HG02798 (cell line): ENCODE results near the gene NPC1.
"Not testable (repeated sequence)": the region's sequence is repeated elsewhere in the genome, so short reads cannot be mapped to it uniquely, and the experiment has no call there.

Experiments
- ATAC-seq: cut with Tn5 transposase; IDR thresholded peaks from one replicate; pipeline ENCODE4 v1.9.1; 2021; ENCODE audit warnings: mild to moderate bottlenecking; ENCODE audit not compliant: unreplicated experiment, poor library complexity

Gene NPC1

DNA sequence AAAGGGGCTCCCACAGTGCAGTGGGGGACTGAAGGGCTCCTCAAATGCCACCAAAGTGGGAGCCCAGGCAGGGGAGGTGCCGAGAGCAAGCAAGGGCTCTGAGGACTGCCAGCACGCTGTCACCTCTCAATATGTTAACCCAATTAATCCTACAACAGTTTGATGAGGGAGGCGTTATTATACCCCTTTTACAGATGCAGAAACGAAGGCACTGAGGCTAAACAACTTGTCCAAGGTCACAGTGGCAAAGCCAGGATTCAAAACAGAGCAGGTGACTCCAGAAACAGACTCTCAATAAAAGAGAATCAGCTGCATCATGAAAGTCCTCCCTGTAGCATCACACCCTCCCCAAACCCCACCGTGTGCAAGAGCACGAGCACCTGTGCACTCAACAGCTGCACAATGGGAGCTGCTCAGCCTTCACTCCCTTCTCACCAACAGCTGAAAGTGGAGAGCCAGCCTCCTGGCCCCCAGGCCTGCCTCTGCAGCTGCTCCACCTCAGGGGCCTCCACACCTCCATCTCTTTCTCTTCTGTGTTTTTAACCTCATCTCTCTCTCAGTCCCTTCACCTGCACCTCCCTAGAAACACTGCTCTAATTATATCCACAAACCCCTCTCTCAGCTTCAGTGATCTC, 8.1 kb downstream of the NPC1 start:
- no peak for ATAC-seq

DNA sequence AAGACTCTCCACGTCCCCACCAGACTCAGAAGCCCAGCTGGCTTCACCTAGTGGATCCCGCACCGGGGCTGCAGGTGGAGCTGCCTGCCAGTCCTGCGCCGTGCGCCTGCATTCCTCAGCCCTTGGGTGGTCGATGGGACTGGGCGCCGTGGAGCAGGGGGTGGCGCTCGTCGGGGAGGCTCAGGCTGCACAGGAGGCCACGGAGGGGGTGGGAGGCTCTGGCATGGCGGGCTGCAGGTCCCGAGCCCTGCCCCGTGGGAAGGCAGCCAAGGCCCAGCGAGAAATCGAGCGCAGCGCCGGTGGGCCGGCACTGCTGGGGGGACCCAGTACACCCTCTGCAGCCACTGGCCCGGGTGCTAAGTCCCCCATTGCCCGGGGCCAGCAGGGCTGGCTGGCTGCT, 8.8 kb downstream of the NPC1 start:
- not testable (repeated sequence) for ATAC-seq

DNA sequence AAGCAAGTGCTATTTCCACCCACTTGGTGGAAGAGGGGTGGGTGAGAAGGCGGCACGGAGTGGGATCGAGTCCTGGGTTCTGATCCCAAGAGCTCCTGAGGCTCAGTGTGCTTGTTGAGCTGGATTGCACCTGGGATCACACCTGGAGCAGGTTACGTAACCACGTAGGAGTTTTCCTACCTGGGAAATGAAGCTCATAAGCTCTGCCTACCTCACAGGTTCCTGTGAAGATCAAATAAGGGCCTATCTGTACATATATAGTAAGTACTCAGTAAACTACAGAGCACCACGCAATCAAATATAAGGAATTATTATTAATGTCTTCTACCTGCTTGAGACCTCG, 11.0 kb downstream of the NPC1 start:
- no peak for ATAC-seq

DNA sequence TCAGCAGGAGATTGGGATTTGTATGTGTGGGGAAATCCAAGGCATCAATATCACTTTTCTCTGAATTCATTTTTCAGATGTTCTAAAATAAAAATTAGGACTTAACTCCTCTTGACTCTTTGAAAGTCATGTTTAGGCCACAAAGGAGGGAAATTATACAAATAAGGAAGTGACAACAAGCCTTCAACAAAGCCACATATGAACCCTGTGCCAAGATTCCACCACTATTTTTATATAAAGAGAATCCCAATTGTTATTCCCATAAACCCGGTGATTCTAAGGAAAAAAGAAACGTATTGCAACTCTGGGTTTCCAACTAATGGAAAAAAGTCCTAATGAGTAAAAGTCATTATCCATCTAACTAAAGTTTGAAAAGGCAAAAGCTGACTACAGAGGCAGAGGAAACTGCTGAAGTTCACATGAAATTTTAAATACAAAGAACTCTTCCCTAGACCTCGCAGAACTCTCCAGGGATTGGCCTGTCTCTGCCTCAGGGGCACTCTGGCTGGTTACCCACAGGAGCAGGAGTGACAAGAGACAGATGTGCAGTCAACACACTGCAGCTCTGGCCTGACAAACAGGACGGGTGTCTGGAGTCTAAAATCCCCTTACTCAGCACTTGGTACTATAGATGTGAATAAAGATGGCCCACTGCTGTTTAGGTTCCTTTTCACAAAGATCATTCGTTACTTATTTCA, 11.5 kb downstream of the NPC1 start:
- no peak for ATAC-seq

DNA sequence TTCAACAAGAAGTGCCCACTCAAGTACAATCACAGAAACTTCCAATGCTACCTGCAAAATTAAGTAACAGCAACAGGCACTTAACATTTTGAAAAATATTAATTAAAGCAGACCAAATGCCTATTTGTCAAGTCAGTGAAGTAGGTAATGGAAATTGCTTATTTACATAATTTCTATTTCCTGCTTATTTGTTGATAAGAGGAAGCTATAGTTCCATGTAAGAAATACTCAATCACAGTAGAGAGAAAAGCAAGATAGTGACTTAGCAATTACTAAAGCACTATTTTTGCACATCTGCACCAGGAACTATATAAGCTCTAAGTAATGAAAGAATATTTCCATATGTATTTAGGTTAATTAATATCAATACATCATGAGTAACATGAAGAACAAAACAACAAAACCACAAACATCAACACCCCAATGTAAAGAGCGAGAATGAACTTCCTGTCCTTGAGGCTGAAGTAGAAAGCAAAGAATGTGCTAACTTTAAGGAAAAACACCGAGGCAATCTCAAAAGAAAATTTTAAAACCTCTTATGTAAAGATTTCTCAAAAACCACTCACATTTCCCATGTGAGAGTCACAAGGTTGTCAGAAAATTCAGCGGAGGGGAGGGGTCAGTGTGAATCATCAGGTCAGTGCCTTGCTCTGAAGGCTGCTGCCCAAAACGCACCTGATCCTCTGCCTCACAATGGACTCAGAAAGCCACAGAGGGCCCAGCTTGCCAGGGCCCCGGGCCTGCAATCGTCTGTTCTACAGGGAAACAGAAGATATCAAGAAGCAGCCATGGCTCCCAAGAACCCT, 12.5 kb downstream of the NPC1 start:
- no peak for ATAC-seq

DNA sequence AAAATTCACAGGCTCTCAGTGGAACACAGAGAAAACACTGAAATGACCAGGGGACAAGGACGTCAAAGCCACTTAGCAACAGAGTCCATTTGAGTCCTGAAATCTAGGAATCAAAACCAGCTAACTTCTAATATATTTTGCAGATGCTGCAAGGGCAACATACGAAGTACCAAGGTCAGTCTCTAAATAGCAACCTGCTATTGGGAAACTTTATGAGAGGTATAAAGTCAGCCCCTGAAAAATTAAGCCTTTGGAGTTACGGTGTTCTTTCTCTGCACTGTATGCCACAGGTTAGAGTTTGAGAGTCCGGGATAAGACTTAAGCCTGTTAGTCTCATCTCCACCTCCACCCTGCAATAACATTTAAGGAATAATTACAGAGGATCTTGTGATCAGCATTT, 13.3 kb downstream of the NPC1 start:
- no peak for ATAC-seq

DNA sequence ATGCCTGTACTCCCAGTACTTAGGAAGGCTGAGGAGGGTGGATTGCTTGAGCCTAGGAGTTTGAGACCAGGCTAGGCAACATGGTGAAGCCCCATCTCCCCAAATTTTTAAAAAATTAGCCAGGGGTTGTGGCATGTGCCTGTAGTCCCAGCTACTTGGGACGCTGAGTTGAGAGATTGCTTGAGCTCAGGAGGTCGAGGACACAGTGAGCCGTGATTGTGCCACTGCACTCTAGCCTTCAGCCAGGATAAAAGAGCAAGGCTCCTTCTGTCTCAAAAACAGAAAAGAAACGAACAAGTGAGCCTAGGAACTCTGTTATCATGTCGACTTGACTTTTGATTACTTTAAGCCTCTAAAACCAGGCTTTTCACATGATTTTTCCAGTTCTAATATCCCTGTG, 13.7 kb downstream of the NPC1 start:
- no peak for ATAC-seq

DNA sequence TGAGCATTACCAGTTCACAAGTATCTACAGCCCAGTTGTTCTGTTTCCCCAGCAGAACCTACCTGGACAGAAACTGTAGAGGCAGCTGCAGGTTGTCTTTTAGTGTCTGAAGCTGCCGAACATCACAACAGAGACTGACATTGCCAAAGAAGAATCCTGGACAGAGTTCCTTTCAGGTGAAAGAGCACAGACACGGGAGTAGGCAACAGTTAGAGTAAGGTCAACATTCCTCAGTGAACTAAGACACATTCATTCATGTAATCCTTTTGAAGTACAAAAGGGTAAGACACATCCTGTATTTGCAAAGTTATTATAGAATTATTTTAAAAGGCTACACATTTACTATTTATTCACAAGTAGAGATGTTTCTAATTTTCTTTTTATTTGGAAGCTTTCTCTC, 14.3 kb downstream of the NPC1 start:
- ATAC-seq = no peak

DNA sequence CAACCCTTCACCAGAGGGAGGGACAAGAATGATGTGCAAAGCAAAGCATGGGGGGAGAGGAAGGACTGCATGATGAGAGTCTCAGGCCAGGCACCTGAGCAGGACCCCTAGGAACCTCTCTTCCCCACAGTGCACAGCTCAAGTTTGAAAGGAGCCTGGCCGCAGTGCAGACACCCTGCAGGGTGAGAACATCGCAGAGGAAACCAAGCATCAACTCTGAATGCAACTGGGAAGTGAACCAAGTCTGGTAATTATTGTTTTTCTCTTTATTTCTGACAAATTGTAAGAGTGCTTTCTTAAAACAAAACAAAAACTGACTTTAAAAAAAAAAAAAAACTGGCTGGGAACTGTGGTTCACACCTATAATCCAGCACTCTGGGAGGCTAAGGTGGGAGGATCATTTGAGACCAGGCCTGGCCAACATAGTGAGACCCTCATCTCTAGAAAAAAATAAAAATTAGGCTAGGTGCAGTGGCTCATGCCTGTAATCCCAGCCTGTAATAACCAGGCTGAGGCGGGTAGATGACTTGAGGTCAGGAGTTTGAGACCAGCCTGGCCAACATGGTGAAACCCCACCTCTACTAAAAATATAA, 15.3 kb downstream of the NPC1 start:
- no peak for ATAC-seq

DNA sequence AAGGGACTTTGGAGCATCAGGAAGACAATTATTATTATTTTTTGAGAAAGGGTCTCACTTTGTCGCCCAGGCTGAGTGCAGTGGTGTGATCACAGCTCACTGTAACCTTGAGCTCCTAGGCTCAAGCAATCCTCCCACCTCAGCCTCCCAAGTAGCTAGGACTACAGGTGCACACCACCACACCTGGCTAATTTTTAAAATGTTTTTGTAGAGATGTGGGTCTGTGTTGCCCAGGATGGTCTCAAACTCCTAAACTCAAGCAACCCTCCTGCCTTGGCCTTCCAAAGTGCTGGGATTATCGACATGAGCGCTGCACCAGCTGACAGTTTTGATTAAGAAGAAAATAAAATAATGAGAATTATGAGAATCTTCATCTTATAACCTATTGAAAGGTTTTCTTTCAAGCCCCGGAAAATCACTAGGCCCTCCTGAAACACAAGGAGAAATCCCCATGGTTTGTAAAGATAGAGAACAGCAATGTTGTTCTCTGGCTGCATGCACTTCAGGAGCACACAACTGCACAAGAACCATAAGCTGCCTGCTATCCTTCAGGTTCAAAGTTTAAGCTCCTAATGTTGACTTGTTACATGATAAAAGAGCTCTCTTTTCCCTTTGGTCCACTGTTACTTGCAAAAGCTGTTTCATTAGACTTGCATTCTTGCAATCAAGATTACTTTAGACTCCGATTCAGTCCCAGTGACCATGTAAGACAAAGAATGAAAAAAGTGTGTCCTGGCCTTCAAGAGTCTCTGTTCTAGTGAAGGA, 16.8 kb downstream of the NPC1 start:
- no peak for ATAC-seq

DNA sequence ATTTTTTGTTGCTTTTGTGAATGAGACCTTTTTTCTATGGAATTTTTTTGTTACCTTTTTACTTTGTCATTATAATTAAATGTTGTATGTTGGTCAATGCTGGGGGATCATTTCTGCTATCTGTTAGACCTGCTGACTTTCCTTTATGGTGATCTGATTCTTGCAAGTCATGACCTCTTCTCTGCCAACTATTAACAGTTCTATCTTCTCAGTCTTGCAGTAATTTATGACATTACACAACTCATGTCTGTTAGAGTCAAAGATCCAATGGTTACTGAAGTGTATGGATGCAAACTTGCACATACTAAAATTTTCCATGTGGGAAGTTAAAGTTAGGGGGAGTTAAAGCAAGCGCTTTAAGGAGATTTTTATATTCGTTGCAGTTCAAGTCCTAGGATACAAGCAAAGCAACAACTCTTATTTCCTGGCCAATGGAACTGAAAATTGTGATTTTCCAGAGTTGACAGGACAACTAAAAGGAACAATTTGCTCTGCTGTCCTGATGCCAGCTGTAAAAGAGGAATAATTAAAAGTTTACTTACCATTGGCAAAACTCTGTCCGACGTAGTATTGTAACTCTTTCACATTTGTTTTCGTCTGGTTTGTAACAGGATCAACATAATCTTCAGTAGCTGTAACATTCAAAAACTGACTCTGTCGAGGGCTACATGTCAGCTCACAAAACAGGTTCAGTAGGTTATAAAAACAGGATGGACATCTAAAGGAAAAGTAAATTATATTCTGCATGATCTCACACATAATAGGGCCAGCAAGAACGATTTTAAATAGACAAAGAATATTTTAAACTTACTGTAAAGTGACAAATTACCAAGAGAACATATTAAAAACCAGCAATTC, 17.8 kb downstream of the NPC1 start:
- no peak for ATAC-seq

DNA sequence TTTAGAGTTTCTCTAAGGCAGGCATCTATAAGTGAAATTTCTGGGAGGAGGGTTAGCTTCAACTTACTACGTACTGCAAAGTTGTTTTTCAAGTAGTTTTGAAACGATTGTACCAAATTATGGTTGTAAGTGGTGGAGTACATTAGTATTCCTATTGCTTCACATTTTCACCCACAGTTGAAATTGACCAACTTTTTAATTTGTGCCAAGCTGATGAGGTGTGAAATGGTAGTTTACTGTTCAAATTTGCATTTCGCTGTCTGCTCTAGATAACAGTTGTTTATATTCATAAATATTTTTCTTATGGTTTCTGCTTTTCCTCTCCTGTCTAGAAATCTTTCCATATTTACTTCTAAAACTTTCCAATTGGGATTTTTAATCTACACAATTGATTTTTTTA, 18.6 kb downstream of the NPC1 start:
- ATAC-seq = no peak

DNA sequence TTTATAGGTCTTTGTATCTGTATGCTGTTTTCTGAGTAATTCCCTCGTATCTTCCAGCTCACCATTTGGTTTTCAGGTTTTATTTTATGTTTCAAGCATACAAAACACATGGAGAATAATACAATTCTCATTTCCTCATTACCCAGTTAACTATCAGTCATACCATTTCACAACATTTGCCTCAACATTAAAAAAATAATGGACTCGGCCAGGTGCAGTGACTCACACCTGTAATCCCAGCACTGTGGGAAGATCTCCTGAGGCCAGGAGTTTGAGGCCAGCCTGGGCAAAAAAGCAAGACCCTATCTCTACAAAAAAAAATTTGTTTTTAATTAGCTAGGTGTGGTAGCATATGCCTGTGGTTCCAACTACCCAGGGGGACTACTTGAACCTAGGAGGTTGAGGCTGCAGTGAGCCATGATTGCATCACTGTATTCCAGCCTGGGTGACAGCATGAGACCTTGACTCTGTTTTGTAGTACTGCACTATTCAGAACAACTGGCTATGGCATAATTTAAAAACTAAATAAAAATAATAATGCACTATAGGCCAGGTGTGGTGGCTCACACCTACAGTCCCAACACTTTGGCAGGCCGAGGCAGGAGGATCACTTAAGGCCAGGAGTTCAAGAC, 20.3 kb downstream of the NPC1 start:
- ATAC-seq = no peak

DNA sequence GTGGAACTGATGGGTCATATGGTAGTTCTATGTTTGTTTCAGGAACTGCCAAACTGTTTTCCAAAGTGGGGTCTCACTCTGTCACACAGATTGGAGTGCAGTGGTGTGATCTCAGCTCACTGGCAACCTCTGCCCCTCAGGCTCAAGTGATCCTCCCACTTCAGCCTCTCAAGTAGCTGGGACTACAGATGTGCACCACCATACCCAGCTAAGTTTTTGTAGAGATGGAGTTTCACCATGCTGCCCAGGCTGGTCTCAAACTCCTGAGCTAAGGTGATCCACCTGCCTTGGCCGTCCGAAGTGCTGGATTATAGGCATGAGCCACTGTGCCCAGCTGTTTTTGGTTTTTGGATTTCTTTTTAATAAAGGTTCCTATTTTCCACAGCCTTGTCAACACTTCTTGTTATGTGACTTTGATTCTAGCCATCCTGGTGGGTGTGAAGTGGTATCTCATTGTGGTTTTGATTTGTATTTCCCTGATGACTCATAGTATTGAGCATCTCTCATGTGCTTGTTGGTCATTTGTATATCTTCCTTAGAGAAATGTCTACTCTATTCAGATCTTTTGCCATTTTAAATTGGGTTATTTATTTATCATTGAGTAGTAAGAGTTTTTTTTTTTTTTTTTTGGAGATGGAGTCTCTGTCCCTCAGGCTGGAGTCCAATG, 22.8 kb downstream of the NPC1 start:
- ATAC-seq = no peak

DNA sequence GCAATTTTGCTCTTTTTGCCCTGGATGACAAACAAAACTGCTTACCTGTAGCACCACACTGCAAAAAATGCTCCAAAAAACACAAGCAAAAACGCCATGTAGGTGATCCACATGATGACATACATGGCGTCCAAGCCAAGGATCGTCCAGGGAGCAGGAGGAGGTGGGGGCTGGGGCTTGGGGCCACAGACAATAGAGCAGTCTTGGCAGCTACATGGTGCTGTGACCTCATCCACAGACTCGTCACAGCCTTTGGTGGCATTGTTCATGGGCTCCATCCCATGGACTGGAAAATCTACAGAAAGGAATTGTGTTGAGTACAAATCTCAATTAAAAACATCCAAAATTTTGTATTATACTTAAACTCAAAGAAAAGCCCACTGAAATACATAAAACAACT, 26.1 kb downstream of the NPC1 start:
- ATAC-seq = no peak

DNA sequence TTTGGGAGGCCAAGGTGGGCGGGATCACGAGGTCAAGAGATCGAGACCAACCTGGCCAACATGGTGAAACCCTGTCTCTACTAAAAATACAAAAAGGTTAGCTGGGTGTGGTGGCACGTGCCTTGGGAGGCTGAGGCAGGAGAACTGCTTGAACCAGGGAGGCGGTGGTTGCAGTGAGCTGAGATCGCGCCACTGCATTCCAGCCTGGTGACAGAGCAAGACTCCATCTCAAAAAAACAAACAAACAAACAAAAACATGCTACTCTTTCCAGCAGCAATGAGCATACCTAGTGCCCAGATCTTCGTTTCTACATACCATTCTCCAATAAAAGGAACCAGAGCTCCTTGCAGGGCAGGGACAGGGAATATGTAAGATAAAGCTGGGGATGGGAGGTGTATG, 28.8 kb downstream of the NPC1 start:
- ATAC-seq = not testable (repeated sequence)

DNA sequence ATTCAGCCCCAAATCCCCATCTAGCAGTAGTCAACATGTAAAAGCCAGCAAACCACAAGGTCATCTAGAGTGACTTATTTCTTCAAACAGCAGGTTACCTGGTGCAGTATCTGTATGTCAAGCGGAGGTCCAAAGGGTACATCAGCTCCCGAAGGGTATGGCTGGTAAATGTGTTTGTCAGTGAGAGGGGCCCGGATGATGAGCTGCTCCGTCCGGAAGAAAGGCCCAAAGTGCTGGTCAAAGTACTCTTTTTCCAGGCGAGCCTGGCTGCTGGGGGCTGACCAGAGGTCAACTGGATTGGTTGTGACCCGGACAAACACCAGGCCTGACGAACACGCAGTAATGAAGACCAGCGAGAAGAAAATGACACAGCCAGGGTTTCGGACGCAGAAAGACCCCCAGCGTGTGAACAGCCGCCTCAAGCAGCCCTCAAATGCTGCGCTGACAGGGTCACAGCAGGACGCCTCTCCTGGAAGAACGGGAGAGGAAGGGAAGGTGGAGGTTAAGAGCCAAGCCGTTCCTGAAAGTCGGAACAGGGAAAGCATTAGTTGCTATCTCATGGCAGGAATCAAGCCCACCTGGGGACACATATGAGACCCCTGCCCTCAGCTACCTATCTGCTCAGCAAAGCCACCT, 30.0 kb downstream of the NPC1 start:
- no peak for ATAC-seq

DNA sequence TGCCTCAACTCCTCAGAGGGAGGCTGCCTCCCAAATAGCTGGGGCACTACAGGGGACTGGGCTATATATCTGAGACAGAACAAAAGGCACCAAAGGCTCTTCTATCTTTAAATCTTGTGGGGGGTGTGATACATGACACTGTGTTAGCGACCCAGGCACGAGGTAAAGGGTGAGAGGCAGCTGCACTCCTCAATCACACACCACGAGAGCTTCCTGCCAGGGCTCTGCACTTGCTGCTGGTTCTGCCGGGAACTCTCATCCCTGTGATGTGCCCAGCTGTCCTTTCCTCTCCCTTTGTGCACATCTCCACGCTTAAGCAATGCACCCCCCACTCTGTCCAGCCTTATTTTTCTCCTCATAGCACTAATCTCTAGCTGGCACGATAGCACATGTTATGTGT, 32.4 kb downstream of the NPC1 start:
- no peak for ATAC-seq
